SK-N-SH (cell line): ENCODE results near the gene STRIP2. TPM values are rescaled to one million over a fixed set of nuclear protein-coding genes. Genes with fewer than 3 reads are reported as not detected.

ENCODE experiments used
- CTCF ChIA-PET: fragments of 300-600, 350-600 bp; formaldehyde crosslinking; extraction: SDS; loops from one replicate; lab custom pipeline; 2021; lab: Yijun Ruan, JAX
- POLR2A ChIA-PET: fragments of 350-600 bp; sonication (Branson Sonifier 250); formaldehyde crosslinking; extraction: SDS; loops from one replicate; lab custom pipeline; 2020; ENCODE audit warnings: antibody characterized with exemption, inconsistent platforms; lab: Yijun Ruan, JAX
- DNase-seq: peaks from one replicate; pipeline ENCODE4 v3.0.0; 2012
- H2AFZ ChIP-seq: fragments of 200-600 bp; sonication (generic); 2 replicates; pipeline ENCODE4 v1.8.1; 2016; ENCODE audit warnings: antibody characterized with exemption, mild to moderate bottlenecking, low read depth
- H3F3A ChIP-seq: fragments of 200-600 bp; sonication (generic); replicated peaks from 2 replicates; pipeline ENCODE3; 2016; ENCODE audit warnings: antibody characterized with exemption, mild to moderate bottlenecking; ENCODE audit not compliant: insufficient read depth
- H3K27ac ChIP-seq, 2 experiments: fragments of 200-500 bp in 1 of 2; fragments of 200-600 bp in 1 of 2; sonication (Bioruptor generic) in 1 of 2; sonication (generic), shearing (Covaris generic) in 1 of 2; 2 replicates each; pipeline versions ENCODE4 v1.5.1 to v1.6.1; 2014 to 2016; ENCODE audit warnings: low read depth in 2 of 2, inconsistent platforms in 1 of 2, low read length in 1 of 2, mild to moderate bottlenecking in 1 of 2, mixed read lengths in 1 of 2
- H3K27me3 ChIP-seq: fragments of 200-600 bp; sonication (generic), shearing (Covaris generic); 2 replicates; pipeline ENCODE4 v1.6.1; 2016; ENCODE audit warnings: mixed run types; ENCODE audit not compliant: insufficient read depth
- H3K36me3 ChIP-seq, 2 experiments: fragments of 200-500 bp in 1 of 2; fragments of 200-600 bp in 1 of 2; sonication (Bioruptor generic) in 1 of 2; sonication (generic) in 1 of 2; replicated peaks in 1 of 2; 2 replicates each; pipeline versions ENCODE3 to v1.5.1; 2014 to 2016; ENCODE audit warnings: low read length in 1 of 2, mild to moderate bottlenecking in 1 of 2; ENCODE audit not compliant: insufficient read depth in 2 of 2, control insufficient read depth in 1 of 2
- H3K4me1 ChIP-seq, 2 experiments: fragments of 200-500 bp in 1 of 2; fragments of 200-600 bp in 1 of 2; sonication (Bioruptor generic) in 1 of 2; sonication (generic), shearing (Covaris generic) in 1 of 2; 2 replicates each; pipeline versions ENCODE4 v1.5.1 to v1.6.1; 2014 to 2016; ENCODE audit warnings: low read depth in 1 of 2, low read length in 1 of 2, mixed run types in 1 of 2; ENCODE audit not compliant: insufficient read depth in 2 of 2, control insufficient read depth in 1 of 2
- H3K4me2 ChIP-seq: fragments of 200-600 bp; sonication (generic), shearing (Covaris generic); 2 replicates; pipeline ENCODE4 v1.6.1; 2017; ENCODE audit warnings: mixed run types
- H3K4me3 ChIP-seq, 2 experiments: fragments of 200-500 bp in 1 of 2; fragments of 200-600 bp in 1 of 2; sonication (Bioruptor generic) in 1 of 2; sonication (generic), shearing (Covaris generic) in 1 of 2; 2 replicates each; pipeline versions ENCODE4 v1.5.1 to v1.8.1; 2014 to 2016; ENCODE audit warnings: low read depth in 2 of 2, inconsistent platforms in 1 of 2, low read length in 1 of 2, mild to moderate bottlenecking in 1 of 2, mixed read lengths in 1 of 2, moderate library complexity in 1 of 2
- H3K79me2 ChIP-seq: fragments of 200-600 bp; sonication (generic); 2 replicates; pipeline ENCODE4 v1.8.1; 2017; ENCODE audit warnings: mild to moderate bottlenecking; ENCODE audit not compliant: insufficient read depth
- H3K9ac ChIP-seq: fragments of 200-600 bp; sonication (generic); 2 replicates; pipeline ENCODE4 v1.6.1; 2017; ENCODE audit warnings: mixed run types
- H3K9me2 ChIP-seq: fragments of 200-600 bp; sonication (generic); 2 replicates; pipeline ENCODE4 v1.6.1; 2017; ENCODE audit warnings: mixed run types
- H3K9me3 ChIP-seq: fragments of 200-600 bp; sonication (generic); 2 replicates; pipeline ENCODE4 v1.6.1; 2017; ENCODE audit warnings: mixed run types, mild to moderate bottlenecking, moderate library complexity
- H4K20me1 ChIP-seq: fragments of 200-600 bp; sonication (generic); 2 replicates; pipeline ENCODE4 v1.6.1; 2017; ENCODE audit warnings: mild to moderate bottlenecking, mixed run types; ENCODE audit not compliant: insufficient read depth
- CHD2 ChIP-seq: fragments of 150-350 bp; IDR thresholded peaks from 2 replicates; pipeline ENCODE4 v1.6.1; 2018; ENCODE audit warnings: low read length; ENCODE audit not compliant: partially characterized antibody
- ELF1 ChIP-seq: IDR thresholded peaks from 2 replicates; pipeline ENCODE4 v1.4.0; 2012
- EP300 ChIP-seq, 2 experiments: IDR thresholded peaks; 2 replicates each; pipeline versions ENCODE4 v1.4.0 to v1.6.1; 2012; ENCODE audit warnings: borderline replicate concordance in 1 of 2, low read depth in 1 of 2, low read length in 1 of 2
- EZH2phosphoT487 ChIP-seq: fragments of 200-600 bp; sonication (generic); IDR thresholded peaks from 2 replicates; pipeline ENCODE4 v1.6.1; 2017; ENCODE audit warnings: low read depth, mixed run types, mild to moderate bottlenecking, antibody characterized with exemption, moderate library complexity, borderline replicate concordance
- FOXJ3 ChIP-seq: sonication (generic); formaldehyde crosslinking; IDR thresholded peaks from 2 replicates; pipeline ENCODE4 v1.5.1; 2020; ENCODE audit warnings: mild to moderate bottlenecking, missing genetic modification reagents
- MXI1 ChIP-seq: IDR thresholded peaks from 2 replicates; pipeline ENCODE4 v1.6.1; 2012; ENCODE audit warnings: mild to moderate bottlenecking, low read depth, low read length, improper control_type of control experiment
- NFIC ChIP-seq: IDR thresholded peaks from 2 replicates; pipeline ENCODE4 v1.4.0; 2012; ENCODE audit warnings: borderline replicate concordance
- RCOR1 ChIP-seq: fragments of 150-350 bp; IDR thresholded peaks from 2 replicates; pipeline ENCODE4 v1.6.1; 2017; ENCODE audit warnings: antibody characterized with exemption, low read length
- RXRA ChIP-seq: IDR thresholded peaks from 2 replicates; pipeline ENCODE4 v1.4.0; 2012; ENCODE audit warnings: low read depth, mild to moderate bottlenecking, borderline replicate concordance
- TEAD4 ChIP-seq: IDR thresholded peaks from 2 replicates; pipeline ENCODE4 v1.4.0; 2012; ENCODE audit warnings: mild to moderate bottlenecking, borderline replicate concordance; ENCODE audit not compliant: insufficient read depth
- WGBS: methylation state at CpG from one replicate; pipeline ENCODE4 v1.1.6; 2017; ENCODE audit warnings: low lambda C conversion rate; 5-methylcytosine and 5-hydroxymethylcytosine counted together
- polyA plus RNA-seq, 3 experiments: library from polyadenylated mRNA; depleted of rRNA; stranded (reverse); fragments of >200 nt; gene quantifications; 2 replicates each; pipeline ENCODE4 v1.2.3, GENCODE V29; 2012
- TF ChIP-seq, protein P1 (sequence below): IDR thresholded peaks from 2 replicates; pipeline ENCODE4 v1.6.1; 2012; ENCODE audit warnings: mild to moderate bottlenecking, low read depth, low read length, moderate library complexity
- TF ChIP-seq, protein P2 (sequence below): IDR thresholded peaks from 2 replicates; pipeline ENCODE4 v1.4.0; 2012; ENCODE audit warnings: low read depth, borderline replicate concordance
- TF ChIP-seq, protein P3 (sequence below): IDR thresholded peaks from 2 replicates; pipeline ENCODE4; 2012

The STRIP2 gene
- polyA plus RNA-seq, 1 of the 3 experiments (the other 2 are of a cell fraction): 4.9 TPM

DNA sequence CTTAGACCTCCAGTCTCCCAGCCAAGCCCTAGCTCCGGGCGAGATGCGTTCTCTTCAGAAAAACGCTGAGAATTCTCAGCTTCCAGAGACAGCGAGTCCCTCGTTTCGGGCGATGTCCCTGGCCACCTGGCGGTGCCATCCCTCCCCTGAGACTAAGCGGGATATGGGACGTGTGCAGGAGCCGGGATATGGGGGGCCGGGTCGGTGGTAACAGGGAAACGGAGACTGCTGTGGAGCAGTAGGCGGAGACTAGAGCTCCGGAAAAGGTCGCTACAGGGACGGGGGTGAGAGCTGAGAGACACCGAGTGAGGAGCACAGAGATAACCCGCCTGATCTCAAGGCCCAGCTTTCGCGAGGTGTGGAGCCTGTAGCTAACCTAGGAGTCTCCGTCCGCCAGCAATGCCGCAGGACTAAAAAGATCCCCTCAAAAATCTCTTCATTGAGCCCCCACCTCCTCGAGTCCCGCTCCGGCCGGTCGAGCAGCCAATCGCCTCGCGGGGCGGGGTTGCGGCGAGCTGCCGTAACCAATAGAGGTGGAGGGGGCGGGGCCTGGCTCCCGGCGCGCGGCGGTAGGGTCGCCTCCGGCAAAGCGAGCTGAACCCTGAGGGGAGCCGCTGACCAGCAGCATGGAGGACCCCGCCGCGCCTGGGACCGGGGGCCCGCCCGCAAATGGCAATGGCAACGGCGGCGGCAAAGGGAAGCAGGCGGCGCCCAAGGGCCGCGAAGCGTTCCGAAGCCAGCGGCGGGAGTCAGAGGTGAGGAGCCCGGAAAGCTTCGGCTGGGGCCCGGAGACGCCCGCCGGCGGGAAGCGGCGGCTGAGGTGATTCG is at the start of gene STRIP2 (continued):
- TF ChIP-seq, protein P1, sequence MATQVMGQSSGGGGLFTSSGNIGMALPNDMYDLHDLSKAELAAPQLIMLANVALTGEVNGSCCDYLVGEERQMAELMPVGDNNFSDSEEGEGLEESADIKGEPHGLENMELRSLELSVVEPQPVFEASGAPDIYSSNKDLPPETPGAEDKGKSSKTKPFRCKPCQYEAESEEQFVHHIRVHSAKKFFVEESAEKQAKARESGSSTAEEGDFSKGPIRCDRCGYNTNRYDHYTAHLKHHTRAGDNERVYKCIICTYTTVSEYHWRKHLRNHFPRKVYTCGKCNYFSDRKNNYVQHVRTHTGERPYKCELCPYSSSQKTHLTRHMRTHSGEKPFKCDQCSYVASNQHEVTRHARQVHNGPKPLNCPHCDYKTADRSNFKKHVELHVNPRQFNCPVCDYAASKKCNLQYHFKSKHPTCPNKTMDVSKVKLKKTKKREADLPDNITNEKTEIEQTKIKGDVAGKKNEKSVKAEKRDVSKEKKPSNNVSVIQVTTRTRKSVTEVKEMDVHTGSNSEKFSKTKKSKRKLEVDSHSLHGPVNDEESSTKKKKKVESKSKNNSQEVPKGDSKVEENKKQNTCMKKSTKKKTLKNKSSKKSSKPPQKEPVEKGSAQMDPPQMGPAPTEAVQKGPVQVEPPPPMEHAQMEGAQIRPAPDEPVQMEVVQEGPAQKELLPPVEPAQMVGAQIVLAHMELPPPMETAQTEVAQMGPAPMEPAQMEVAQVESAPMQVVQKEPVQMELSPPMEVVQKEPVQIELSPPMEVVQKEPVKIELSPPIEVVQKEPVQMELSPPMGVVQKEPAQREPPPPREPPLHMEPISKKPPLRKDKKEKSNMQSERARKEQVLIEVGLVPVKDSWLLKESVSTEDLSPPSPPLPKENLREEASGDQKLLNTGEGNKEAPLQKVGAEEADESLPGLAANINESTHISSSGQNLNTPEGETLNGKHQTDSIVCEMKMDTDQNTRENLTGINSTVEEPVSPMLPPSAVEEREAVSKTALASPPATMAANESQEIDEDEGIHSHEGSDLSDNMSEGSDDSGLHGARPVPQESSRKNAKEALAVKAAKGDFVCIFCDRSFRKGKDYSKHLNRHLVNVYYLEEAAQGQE: peak; percentile 69
- no peak; the same call in 1 of the 2 replicates for TF ChIP-seq MXI1
- TF ChIP-seq, protein P2, sequence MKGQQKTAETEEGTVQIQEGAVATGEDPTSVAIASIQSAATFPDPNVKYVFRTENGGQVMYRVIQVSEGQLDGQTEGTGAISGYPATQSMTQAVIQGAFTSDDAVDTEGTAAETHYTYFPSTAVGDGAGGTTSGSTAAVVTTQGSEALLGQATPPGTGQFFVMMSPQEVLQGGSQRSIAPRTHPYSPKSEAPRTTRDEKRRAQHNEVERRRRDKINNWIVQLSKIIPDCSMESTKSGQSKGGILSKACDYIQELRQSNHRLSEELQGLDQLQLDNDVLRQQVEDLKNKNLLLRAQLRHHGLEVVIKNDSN: no peak
- no peak for TF ChIP-seq RXRA
- TF ChIP-seq FOXJ3 (CRISPR knock-in tag): peak; percentile 42; the same call in 1 of the 2 replicates
- TF ChIP-seq TEAD4: no peak

DNA sequence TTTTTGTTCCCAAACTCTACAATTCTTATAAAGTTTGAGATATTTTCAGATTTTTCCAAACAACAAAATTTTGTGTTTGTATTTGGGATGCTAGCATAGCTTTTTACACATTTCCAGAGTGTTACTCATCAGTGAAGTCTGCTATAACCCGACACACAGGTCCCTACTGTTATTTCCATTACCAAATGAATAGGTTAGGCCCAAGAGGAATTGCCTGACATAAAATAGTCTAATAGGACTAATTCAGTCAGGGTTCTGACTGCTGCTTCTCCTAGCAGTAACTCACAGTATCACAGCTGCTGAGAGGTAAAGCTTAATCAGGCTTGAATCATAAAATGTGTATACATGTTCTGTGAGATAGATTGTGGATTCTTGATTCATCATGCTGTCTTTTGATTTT is 49.1 kb upstream of the STRIP2 start:
- peaks cover 0 to 12% of the 10 kb centered on the region in 2 experiments for H3K36me3 ChIP-seq
- ChIA-PET POLR2A (no interaction called here), CTCF (interaction anchor here (0.5 to 2.0 kb wide), 8 partner anchors 9 to 914 kb away, joined by 3 to 9 read pairs (median 3); partner anchors contain the start of gene SMKR1)
- DNase-seq: no peak
- H4K20me1 ChIP-seq: no peaks in the 10 kb centered on the region
- no peaks in the 10 kb centered on the region for H3F3A ChIP-seq
- no peaks in the 10 kb centered on the region for H3K4me1 ChIP-seq
- WGBS: 86% methylated on average over 1 of the region's 1 CpG
- no peak overlapping the region for H3K27ac ChIP-seq
- H3K9ac ChIP-seq: no peak overlapping the region
- no peaks in the 10 kb centered on the region for H3K27me3 ChIP-seq
- H3K4me3 ChIP-seq: no peak overlapping the region
- no peaks in the 10 kb centered on the region for H3K9me3 ChIP-seq
- no peak overlapping the region for H2AFZ ChIP-seq
- H3K4me2 ChIP-seq: no peak overlapping the region
- H3K9me2 ChIP-seq: no peaks in the 10 kb centered on the region
- H3K79me2 ChIP-seq: no peaks in the 10 kb centered on the region
- no peak for TF ChIP-seq NFIC
- TF ChIP-seq ELF1: no peak
- TF ChIP-seq, protein P3, sequence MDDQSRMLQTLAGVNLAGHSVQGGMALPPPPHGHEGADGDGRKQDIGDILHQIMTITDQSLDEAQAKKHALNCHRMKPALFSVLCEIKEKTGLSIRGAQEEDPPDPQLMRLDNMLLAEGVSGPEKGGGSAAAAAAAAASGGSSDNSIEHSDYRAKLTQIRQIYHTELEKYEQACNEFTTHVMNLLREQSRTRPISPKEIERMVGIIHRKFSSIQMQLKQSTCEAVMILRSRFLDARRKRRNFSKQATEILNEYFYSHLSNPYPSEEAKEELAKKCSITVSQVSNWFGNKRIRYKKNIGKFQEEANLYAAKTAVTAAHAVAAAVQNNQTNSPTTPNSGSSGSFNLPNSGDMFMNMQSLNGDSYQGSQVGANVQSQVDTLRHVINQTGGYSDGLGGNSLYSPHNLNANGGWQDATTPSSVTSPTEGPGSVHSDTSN: no peak
- TF ChIP-seq RCOR1: no peak
- no peak for TF ChIP-seq CHD2
- TF ChIP-seq EP300 (IDR thresholded peaks at IDR 0.05; ENCODE audit: borderline replicate concordance in 1 of 2, low read depth in 1 of 2, low read length in 1 of 2): no peak
- no peak for TF ChIP-seq EZH2phosphoT487
